HG02678 (cell line): ENCODE results near the gene SLC16A12.
"Not testable (repeated sequence)": the region's sequence is repeated elsewhere in the genome, so short reads cannot be mapped to it uniquely, and the experiment has no call there.

Experiments
- ATAC-seq: cut with Tn5 transposase; IDR thresholded peaks from one replicate; pipeline ENCODE4 v1.9.1; 2021; ENCODE audit warnings: mild to moderate bottlenecking, moderate library complexity; ENCODE audit not compliant: unreplicated experiment

The SLC16A12 gene

GRCh38 chr10:89426230-89426868, 109.0 kb downstream of the SLC16A12 start:
- no peak for ATAC-seq

- no peak for ATAC-seq
Observed at GRCh38 chr10:89425000-89425399, 110.4 kb downstream of the SLC16A12 start.

GRCh38 chr10:89421018-89421476, 114.3 kb downstream of the SLC16A12 start:
- no peak for ATAC-seq

GRCh38 chr10:89419548-89419947, 115.8 kb downstream of the SLC16A12 start:
- no peak for ATAC-seq

DNA sequence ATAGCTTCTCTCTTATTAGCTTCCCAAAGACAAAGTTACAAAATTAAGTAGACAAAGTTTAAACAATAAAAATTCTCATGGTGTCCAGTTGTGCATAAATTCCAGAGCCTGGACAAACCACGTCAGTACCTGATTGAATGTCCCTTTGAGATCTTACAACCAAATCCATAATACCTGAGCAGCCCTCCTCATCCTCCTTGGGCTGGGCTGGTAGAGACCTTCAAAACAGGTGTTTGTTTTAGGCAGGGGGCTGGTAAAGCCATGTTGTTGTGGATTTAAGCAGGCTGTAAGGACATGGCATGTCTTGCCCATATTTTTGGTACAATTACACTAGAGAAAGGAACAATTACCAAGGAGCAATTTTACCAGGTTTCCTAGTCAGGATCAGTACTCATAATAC, 118.9 kb downstream of the SLC16A12 start:
- ATAC-seq = no peak

DNA sequence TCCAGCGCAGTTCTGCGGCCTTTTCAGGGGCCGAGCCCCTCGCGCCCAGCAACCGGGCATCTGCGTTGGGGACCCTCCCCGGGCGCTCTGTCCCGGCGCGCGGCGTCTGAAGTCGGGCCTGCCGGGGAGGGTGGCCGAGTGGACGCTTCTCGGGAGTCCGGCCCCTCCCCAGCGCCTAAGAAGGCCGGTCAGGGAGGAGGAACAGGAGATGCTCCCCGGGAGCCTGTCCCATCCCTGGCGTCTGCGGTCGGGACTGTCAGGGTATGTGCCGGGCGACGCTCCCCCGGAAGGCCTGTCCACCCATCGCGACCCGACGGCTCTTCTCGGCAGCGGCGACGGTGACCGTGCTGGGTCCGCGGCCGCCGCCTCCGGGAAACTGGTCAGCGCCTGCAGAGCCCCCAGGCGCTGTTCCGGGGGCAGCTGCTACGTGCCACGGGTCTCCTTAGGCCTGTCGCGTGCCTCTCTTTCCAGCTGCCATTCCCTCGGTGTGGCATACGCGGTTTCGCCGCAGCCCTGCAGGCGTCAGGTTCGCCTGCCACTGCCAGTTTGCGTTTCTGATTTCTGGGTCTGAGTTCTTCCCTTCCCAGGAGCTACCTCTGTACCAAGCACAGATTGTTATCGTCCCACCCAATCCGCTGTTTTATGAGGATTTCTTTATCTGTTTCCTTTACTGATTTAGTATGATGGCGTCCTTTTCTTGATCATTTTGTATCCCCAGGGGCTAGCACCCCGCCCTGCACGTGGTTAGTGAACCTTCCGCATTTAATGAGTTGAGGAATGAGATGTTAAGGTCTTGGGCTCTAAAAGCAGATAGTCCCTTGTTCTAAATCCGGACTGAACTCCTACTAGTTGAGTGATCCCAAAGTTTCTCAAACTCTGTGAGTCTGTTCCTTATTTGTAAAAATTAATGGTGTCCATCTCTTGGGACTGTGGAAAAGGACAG, 120.2 kb downstream of the SLC16A12 start:
- peak; percentile 31 for ATAC-seq

DNA sequence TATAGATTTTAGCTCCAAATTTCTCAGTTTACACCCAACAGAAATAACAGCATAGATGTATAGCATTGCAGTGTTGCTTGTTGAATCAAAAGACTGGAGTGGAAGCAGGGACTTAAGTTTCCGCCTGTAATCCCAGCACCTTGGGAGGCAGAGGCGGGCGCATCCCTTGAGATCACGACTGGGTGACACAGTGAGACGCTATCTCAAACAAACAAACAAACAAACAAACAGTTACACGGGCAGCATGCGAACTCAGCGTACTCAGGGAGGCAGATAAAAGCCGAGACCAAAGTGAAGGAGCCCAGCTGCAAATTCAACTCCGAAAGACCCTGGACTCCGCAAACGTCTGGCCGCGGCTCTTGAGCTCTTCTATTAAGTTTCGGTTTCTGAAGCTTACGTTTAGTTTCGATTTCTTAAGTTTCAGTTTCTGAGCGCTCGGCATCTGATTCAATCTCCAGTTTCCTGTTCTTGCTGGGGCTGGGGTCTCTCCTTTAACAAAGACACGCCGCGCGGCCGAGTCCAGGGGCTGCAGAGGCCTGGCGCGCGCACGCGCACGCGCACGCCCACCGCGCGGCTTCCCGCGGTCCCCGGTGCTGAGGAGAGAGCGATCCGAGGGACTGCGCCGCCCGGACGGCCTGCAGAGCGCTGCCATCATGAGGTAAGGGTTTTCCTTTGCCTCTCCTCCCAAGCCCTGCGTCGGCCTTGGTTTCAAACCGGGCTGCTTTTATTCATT, 121.1 kb downstream of the SLC16A12 start, which contains the start of gene IFIT5:
Gene IFIT5, plus strand, starts transcription at position 423 of the 733 bp plus-strand sequence. Its CDS starts 231 bp downstream, at position 654.
- ATAC-seq = peak; percentile 82

GRCh38 chr10:89413398-89413912, 121.9 kb downstream of the SLC16A12 start:
- ATAC-seq = no peak

DNA sequence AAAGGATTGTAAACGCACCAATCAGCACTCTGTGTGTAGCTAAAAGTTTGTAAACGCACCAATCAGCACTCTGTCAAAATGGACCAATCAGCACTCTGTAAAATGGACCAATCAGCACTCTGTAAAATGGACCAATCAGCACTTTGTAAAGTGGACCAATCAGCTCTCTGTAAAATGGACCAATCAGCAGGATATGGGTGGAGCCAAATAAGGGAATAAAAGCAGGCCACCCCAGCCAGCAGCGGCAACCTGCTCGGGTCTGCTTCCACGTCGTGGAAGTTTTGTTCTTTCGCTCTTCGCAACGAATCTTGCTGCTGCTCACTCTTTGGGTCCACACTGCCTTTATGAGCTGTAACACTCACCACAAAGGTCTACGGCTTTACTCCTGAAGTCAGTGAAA, 123.1 kb downstream of the SLC16A12 start:
- ATAC-seq = not testable (repeated sequence)

DNA sequence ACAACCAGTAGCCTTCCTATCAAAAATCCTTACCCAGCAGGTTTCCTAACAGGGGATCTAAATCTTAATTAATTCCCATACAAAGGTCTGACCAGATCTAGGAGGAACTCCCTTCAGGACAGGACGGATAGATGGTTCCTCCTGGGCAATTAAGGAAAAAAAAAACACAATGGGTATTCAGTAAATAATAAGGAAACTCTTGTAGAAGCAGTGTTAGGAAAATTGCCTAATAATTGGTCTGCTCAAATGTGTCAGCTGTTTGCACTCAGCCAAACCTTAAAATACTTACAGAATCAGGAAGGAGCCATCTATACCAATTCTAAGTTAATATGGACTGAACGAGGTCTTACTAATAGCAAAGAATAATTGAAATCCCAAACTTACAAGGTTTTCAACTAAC, 124.3 kb downstream of the SLC16A12 start:
- ATAC-seq = not testable (repeated sequence)

DNA sequence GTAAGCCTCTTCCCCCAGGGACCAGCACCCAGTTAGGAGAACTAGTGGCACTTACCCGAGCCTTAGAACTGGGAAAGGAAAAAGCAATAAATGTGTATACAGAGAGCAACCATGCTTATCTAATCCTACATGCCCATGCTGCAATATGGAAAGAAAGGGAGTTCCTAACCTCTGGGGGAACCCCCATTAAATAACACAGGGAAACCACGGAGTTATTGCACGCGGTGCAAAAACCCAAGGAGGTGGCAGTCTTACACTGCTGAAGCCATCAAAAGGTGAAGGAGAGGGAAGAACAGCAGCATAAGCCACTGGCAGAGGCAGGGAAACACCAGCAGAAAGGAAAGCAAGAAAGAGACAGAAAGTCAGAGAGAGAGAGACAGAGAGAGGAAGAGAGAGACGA, 124.8 kb downstream of the SLC16A12 start:
- not testable (repeated sequence) for ATAC-seq

- ATAC-seq = not testable (repeated sequence)
Observed at GRCh38 chr10:89409282-89409681, 126.1 kb downstream of the SLC16A12 start.

DNA sequence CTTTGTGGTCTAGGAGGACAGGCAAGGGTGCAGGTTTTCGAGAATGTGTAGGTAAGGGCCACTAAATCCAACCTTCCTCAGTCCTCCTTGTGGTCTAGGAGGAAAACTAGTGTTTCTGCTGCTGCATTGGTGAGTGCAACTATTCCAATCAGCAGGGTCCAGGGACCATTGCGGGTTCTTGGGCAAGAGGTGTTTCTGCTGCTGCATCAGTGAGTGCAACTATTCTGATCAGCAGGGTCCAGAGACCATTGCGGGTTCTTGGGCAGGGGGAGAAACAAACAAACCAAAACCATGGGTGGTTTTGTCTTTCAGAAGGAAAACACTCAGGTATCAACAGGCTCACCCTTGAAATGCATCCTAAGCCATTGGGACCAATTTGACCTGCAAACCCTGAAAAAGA, 127.6 kb downstream of the SLC16A12 start:
- ATAC-seq = not testable (repeated sequence)

DNA sequence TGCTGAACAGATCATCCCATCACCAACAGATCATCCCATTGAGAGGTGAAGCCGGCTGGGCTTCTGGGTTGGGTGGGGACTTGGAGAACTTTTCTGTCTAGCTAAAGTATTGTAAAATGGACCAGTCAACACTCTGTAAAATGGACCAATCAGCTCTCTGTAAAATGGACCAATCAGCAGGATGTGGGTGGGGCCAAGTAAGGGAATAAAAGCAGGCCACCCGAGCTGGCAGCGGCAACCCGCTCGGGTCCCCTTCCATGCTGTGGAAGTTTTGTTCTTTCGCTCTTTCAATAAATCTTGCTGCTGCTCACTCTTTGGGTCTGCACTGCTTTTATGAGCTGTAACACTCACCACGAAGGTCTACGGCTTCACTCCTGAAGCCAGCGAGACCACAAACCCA, 129.2 kb downstream of the SLC16A12 start:
- not testable (repeated sequence) for ATAC-seq

- ATAC-seq = no peak
Observed at GRCh38 chr10:89404104-89405047, 131.0 kb downstream of the SLC16A12 start.

DNA sequence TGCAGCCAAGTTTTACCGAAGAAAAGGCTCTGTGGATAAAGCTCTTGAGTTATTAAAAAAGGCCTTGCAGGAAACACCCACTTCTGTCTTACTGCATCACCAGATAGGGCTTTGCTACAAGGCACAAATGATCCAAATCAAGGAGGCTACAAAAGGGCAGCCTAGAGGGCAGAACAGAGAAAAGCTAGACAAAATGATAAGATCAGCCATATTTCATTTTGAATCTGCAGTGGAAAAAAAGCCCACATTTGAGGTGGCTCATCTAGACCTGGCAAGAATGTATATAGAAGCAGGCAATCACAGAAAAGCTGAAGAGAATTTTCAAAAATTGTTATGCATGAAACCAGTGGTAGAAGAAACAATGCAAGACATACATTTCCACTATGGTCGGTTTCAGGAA, 132.4 kb downstream of the SLC16A12 start:
- no peak for ATAC-seq

GRCh38 chr10:89399956-89400355, 135.4 kb downstream of the SLC16A12 start:
- ATAC-seq = no peak

GRCh38 chr10:89398003-89398749, 137.2 kb downstream of the SLC16A12 start:
- no peak for ATAC-seq

DNA sequence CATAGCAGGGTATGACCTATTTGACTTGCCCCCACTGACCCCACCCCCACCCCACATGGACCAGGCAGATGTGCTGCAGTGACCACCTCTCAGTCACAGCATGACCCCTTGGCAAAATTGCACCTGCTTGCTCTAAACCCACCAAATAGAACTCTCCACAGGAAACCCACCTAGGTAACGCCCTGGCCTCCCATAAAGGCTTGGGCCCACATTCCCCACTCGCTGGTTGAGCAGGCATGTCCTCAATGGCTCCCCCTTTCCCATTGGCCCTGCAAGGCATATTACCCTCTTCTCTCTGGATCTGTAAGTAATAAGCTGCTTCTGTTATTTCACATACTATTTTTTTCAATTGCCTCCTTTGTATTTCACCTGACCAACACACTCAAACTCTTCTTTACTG, 140.3 kb downstream of the SLC16A12 start:
- no peak for ATAC-seq
